ENCODE data around the gene SENP6. TPM values are rescaled to one million over a fixed set of nuclear protein-coding genes. Genes with fewer than 3 reads are reported as not detected.

SENP6 gene, protein sequence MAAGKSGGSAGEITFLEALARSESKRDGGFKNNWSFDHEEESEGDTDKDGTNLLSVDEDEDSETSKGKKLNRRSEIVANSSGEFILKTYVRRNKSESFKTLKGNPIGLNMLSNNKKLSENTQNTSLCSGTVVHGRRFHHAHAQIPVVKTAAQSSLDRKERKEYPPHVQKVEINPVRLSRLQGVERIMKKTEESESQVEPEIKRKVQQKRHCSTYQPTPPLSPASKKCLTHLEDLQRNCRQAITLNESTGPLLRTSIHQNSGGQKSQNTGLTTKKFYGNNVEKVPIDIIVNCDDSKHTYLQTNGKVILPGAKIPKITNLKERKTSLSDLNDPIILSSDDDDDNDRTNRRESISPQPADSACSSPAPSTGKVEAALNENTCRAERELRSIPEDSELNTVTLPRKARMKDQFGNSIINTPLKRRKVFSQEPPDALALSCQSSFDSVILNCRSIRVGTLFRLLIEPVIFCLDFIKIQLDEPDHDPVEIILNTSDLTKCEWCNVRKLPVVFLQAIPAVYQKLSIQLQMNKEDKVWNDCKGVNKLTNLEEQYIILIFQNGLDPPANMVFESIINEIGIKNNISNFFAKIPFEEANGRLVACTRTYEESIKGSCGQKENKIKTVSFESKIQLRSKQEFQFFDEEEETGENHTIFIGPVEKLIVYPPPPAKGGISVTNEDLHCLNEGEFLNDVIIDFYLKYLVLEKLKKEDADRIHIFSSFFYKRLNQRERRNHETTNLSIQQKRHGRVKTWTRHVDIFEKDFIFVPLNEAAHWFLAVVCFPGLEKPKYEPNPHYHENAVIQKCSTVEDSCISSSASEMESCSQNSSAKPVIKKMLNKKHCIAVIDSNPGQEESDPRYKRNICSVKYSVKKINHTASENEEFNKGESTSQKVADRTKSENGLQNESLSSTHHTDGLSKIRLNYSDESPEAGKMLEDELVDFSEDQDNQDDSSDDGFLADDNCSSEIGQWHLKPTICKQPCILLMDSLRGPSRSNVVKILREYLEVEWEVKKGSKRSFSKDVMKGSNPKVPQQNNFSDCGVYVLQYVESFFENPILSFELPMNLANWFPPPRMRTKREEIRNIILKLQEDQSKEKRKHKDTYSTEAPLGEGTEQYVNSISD
- total RNA-seq, result 22.0 and 24.5 TPM in 2 replicates

GRCh38 chr6:75601304-75602245 lies at the start of gene SENP6:
Gene SENP6 (plus strand): TSS chr6:75601880. CDS start chr6:75602525, 645 bp downstream.

DNA sequence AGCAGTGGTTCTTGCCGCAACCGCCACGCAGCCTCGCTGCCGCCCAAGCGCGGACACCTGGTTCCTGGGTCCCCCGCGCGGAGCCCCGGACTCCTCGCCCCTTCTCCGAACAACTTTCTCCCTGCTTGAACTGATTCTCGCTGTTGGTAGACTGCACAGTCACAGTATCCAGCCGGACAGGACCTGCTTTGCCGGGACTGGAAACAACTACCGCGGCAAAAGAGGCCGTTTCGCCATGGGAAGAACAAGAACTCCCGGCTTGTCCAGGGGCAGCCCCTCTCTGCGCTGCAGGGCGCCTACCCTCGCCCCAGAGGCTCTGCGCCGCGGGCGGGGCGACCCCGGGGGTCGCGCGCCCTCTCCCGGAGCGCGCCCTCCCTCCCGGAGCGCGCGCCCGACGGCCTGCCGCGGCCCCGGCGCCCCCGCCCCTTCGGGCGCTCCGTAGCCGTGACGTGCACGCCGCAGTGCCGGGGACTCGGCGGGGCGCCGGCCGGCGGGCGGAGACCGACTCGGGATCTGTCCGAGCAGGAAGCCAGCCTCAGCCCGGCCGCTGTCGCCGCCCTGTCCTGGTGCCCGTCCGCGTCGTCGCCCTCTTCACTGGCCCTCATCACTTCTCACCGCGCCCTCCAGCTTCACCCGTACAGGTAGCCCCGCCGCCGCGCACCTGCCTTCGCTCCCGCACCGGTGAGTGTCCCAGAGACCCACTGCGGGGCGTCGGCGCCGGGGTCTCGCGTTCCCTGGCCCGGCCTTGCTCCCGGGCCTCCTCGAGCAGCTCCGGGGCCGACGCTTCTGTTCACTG lies 147.3 kb downstream of the SENP6 start, which contains the start of gene MYO6:
Gene MYO6, plus strand, starts transcription at position 497 of the 796 bp plus-strand sequence. CDS start 68,309 bp downstream, outside the sequence.

Other genes starting within 250 kb of the SENP6 start
- gene FILIP1, start 108.1 kb upstream of the SENP6 start, total RNA-seq, result 0.13 TPM in 1 of 2 replicates, not detected in the other
- gene MYO6, start 147.4 kb downstream of the SENP6 start, total RNA-seq, result 11.4 and 20.0 TPM in 2 replicates

Measured in mesangial cell (primary cell).